Fibroblast of villous mesenchyme (primary cell): ENCODE results near the gene FOXQ1. TPM values are rescaled to one million over a fixed set of nuclear protein-coding genes. Genes with fewer than 3 reads are reported as not detected.

Experiments
- DNase-seq: peaks from one replicate; pipeline ENCODE4 v3.0.0-alpha.2; 2010; ENCODE audit warnings: low read depth
- H3K4me3 ChIP-seq: 2 replicates; pipeline ENCODE4 v1.5.1; 2011; ENCODE audit warnings: low read depth, mild to moderate bottlenecking, low read length
- CTCF ChIP-seq: IDR thresholded peaks from 2 replicates; pipeline ENCODE4 v1.5.1; 2012; ENCODE audit warnings: low read depth, mild to moderate bottlenecking, low read length; ENCODE audit not compliant: insufficient read depth
- total RNA-seq: library from RNA; depleted of rRNA; stranded (reverse); fragments of >200 nt; gene quantifications from 2 replicates; pipeline ENCODE4 v1.2.3, GENCODE V29; 2012

FOXQ1 gene
- total RNA-seq, 1 donor: 0.43 TPM

GRCh38 chr6:1281746-1282145 is 30.2 kb upstream of the FOXQ1 start:
- no peak for TF ChIP-seq CTCF
- no peak overlapping the region for H3K4me3 ChIP-seq
- DNase-seq: no peak

GRCh38 chr6:1283501-1283900 is 28.4 kb upstream of the FOXQ1 start:
- no peak for DNase-seq
- TF ChIP-seq CTCF: no peak
- H3K4me3 ChIP-seq: no peak overlapping the region

- no peak for TF ChIP-seq CTCF
- no peak overlapping the region for H3K4me3 ChIP-seq
- DNase-seq: peak; percentile 43
Measured at GRCh38 chr6:1285556-1285955, 26.3 kb upstream of the FOXQ1 start.

GRCh38 chr6:1285956-1286355 is 25.9 kb upstream of the FOXQ1 start:
- H3K4me3 ChIP-seq: no peak overlapping the region
- no peak for TF ChIP-seq CTCF
- peak; percentile 67 for DNase-seq

- H3K4me3 ChIP-seq: no peak overlapping the region
- TF ChIP-seq CTCF: no peak
- DNase-seq: peak; percentile 87
Measured at GRCh38 chr6:1287103-1287591, 24.8 kb upstream of the FOXQ1 start.

- no peak for TF ChIP-seq CTCF
- no peak overlapping the region for H3K4me3 ChIP-seq
- DNase-seq: no peak
Measured at GRCh38 chr6:1290086-1290485, 21.8 kb upstream of the FOXQ1 start.

- no peak for DNase-seq
- TF ChIP-seq CTCF: no peak
- H3K4me3 ChIP-seq: no peak overlapping the region
Measured at GRCh38 chr6:1290805-1291204, 21.1 kb upstream of the FOXQ1 start.
